ENCODE data around the gene CLVS2.

Gene CLVS2

GRCh38 chr6:122977180-122977579, 18.9 kb upstream of the CLVS2 start:
- DNase-seq (ENCODE audit: low read depth): no peak
- H3K4me3 ChIP-seq (ENCODE audit: low read depth, low read length): no peak overlapping the region
- no peak for TF ChIP-seq CTCF (IDR thresholded peaks at IDR 0.05; ENCODE audit: control insufficient read depth, extremely low read depth, insufficient read depth)

GRCh38 chr6:122984393-122984792, 11.6 kb upstream of the CLVS2 start:
- TF ChIP-seq CTCF (IDR thresholded peaks at IDR 0.05; ENCODE audit: control insufficient read depth, extremely low read depth, insufficient read depth): no peak
- no peak overlapping the region for H3K4me3 ChIP-seq (ENCODE audit: low read depth, low read length)
- no peak for DNase-seq (ENCODE audit: low read depth)

- DNase-seq (ENCODE audit: low read depth): no peak
- TF ChIP-seq CTCF (IDR thresholded peaks at IDR 0.05; ENCODE audit: control insufficient read depth, extremely low read depth, insufficient read depth): no peak
- H3K4me3 ChIP-seq (ENCODE audit: low read depth, low read length): no peak overlapping the region
Observed at GRCh38 chr6:122994256-122994655, 1.8 kb upstream of the CLVS2 start.

GRCh38 chr6:122996794-122997505, 915 bp downstream of the CLVS2 start:
- DNase-seq (ENCODE audit: low read depth): no peak

GRCh38 chr6:122997541-122998150, 1.6 kb downstream of the CLVS2 start:
- no peak overlapping the region for H3K4me3 ChIP-seq (ENCODE audit: low read depth, low read length)
- DNase-seq (ENCODE audit: low read depth): no peak
- TF ChIP-seq CTCF (IDR thresholded peaks at IDR 0.05; ENCODE audit: control insufficient read depth, extremely low read depth, insufficient read depth): no peak

More at GRCh38 chr6:122996794-122997505, 915 bp downstream of the CLVS2 start:
- no peak overlapping the region for H3K4me3 ChIP-seq (ENCODE audit: low read depth, low read length)
- no peak for TF ChIP-seq CTCF (IDR thresholded peaks at IDR 0.05; ENCODE audit: control insufficient read depth, extremely low read depth, insufficient read depth)

GRCh38 chr6:122998403-122998975, 2.5 kb downstream of the CLVS2 start:
- DNase-seq (ENCODE audit: low read depth): no peak
- TF ChIP-seq CTCF (IDR thresholded peaks at IDR 0.05; ENCODE audit: control insufficient read depth, extremely low read depth, insufficient read depth): no peak
- H3K4me3 ChIP-seq (ENCODE audit: low read depth, low read length): no peak overlapping the region
